CD4-positive, alpha-beta T cell treated with Interleukin-6 for 4 hours (primary cell): ENCODE data around the gene PPP1R14C.

Source experiments
- DNase-seq: peaks from one replicate; pipeline ENCODE4 v3.0.0-alpha.2; 2020; ENCODE audit warnings: mixed read lengths

The PPP1R14C gene

DNA sequence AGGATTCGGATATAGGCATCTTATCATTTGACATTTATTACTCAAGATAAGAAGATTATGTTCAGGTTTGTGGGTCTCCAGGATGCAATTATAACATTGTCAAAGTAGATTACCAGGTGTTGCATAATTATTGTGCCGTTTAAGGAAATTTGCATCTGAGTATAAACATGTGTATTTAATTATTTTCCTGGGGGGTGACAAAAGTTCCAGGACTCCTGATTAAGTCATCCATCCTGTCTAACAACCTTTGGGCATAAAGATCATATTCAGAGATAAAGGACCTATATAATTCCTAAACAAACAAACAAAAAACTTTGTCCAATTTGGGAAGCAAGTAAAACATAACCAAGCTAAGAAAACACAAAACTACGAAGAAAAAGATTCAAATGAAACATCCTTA lies 3.3 kb upstream of the PPP1R14C start:
- no peak for DNase-seq

DNA sequence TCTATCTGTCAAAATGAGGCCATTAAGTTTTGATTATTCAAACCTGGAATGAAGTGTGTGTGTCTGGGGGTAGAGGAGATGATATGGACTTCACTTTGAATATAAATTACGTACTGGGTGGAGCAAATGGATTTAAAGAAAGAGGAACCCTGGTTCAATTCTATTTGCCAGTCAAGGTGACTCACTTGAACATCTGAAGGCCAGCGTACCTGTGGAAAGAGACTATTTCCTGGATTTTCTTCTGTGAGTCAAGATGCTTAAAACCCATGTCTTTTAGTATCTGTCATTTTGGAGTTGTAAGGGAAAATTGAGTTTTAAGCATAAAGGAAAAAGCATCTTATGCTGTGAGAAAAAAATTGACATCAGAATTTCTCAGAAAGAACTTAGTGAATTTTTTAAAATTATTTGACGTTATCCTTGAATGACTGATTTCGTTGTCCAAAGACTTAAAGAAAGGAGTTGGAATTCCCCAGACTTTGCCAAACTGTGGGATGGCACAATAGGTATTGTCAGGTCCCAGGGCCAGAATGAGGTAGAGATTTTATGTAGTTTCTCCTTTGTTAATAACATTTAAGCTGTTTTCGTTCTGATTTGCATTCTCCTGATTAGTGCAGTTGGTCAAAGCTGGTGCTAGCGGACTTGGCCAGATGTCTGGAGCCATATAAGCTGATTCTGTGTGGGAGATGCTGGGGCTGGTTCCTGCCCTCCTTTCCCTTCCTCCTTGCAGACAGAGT lies 2.4 kb upstream of the PPP1R14C start:
- DNase-seq = no peak

DNA sequence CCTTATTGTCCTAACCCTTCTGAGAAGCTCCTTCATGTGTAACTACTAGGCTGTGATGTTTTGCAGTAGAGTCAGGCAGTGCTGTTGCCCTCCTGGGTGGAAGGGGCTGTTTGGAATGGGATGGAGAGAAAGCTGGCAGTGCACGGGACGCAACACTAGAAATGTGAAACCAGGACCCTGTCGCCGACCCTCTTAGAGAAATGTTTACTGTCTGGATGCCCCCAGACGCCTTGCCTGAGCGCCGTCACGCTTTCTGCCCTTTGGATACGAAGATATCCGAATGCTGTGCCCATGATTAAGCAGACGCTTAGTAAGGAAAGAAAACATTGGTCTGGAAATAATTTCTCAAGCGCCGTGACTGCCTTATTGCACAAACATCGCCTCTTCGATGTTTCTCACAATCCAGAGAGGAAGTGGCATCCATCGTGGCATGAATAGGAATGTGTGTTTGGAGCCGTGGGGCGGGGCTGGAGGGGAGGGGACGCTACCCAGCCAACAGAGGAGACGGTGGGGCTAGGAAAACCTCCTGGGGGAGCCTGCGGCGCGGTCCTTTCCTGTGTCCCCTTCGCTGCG lies 661 bp upstream of the PPP1R14C start:
- DNase-seq = no peak

DNA sequence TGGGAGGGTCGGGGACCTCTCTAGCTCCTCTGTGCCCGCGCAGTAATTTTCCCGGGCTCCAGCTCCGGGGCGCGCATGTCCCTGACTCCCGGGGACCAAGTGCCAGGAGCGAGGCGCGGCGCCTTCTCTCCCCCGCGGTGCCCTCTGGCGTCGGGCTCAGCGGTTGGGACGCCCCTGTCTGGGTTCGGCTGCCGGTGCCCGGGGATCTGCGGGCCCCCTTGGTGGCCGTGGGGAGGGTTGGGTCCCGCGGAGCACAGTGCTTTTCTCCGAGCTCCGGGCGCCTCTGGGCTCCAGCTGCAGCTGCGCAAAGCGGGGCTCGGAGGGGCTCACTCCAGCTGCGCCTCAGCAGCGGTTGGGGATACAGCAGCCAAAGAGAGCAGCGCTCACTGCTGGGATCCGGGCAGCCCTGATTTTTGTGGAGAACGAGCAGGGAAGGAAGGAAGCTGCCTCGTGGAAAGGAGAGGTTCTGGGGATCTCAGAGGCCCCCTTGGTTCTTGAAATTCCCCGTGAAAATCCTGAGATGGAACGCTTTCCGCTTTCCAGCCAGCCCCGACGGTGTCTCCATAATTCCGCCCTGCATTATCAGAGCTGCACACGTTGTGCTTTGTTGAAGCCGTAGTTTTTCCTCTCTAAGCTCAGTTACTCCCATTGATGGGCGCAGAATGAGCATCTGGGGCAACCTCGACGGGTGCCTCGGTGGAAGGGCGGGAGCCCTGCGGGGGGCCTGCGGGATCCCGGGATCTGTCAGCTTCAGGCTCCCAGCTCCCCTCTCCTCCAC lies 861 bp downstream of the PPP1R14C start:
- no peak for DNase-seq

DNA sequence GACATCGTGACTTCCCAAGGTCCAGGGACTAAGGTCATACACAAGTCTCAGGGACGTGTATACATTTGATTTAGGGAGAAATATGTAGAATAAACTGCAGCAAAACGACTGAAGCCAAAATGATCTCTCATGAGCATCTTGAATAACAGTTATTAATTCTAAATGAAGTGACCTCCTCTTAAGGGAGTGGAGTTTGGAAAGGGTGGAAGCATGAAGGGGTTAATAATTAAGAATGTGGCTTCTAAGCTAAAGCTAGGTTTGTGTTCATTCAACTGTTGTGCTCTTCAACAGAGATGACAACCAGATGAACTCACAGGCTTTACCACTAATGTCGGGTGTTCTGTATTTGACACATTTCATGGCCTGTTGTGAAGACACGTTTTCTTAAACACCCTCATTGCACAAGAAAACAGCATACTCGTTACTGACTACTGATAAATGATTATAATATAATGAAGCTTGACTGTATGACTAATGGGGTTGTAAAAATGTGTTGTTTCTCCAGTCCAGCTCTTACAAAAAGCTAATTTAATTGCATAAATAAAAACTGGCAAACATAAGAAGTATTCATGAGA lies 1.5 kb downstream of the PPP1R14C start:
- DNase-seq = no peak

DNA sequence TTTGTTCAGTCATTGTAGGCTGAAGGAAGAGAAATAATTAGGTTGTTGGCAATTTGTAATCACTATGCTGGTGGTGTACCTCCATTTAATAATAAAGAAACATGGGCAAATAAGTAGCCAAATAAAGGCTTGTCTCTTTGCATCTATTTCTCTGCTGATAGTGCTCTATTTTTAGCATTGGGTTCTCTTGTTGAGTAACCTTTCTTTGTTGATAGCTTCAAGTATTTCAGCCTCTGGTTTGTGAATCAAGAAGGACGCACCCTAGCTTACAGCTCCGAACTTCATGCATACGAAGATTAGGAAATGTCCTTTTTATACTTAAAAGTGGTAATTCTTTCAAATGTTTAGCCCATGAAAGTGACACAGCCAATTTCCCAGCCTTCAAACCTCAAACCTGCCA lies 2.6 kb downstream of the PPP1R14C start:
- DNase-seq = no peak

GRCh38 chr6:150145830-150146229 lies 3.0 kb downstream of the PPP1R14C start:
- no peak for DNase-seq

DNA sequence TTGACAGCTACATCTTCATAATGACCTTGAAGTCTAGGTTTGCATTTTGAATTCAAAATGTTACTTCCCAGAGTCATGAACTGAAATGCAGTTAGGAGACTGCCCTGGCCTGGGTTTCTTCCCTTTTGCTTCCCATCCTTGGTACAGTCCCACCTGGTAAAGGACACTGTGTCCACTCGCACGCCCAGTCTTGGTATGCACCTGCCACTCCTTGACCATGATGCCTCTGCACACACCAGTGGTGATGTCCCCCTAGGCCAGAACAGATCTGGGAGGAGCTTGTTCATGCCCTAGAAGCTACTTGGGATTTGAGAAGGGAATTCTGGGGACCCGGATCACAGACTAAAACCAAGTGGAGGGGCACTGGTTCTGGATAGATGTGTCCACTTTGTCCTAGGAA lies 3.6 kb downstream of the PPP1R14C start:
- DNase-seq = no peak

GRCh38 chr6:150149146-150149545 lies 6.3 kb downstream of the PPP1R14C start:
- DNase-seq = no peak

DNA sequence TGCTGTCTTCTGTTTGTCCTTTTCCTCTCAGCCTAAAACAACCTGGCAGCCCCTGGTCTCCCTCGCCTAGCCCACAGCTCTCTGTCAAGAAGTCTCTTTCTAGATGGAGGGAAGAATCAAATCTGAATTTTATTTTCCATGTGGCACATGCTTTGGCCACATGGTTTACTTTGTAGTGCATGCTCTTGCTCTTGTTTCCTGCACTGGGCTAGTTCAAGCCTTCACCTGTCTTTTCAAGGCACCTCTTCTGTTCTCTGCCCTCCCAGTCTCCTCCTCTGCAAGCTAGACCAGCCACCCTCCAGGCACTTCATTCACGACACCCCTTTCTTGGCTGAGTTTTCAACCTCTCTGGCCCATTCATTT lies 7.6 kb downstream of the PPP1R14C start:
- DNase-seq = no peak

DNA sequence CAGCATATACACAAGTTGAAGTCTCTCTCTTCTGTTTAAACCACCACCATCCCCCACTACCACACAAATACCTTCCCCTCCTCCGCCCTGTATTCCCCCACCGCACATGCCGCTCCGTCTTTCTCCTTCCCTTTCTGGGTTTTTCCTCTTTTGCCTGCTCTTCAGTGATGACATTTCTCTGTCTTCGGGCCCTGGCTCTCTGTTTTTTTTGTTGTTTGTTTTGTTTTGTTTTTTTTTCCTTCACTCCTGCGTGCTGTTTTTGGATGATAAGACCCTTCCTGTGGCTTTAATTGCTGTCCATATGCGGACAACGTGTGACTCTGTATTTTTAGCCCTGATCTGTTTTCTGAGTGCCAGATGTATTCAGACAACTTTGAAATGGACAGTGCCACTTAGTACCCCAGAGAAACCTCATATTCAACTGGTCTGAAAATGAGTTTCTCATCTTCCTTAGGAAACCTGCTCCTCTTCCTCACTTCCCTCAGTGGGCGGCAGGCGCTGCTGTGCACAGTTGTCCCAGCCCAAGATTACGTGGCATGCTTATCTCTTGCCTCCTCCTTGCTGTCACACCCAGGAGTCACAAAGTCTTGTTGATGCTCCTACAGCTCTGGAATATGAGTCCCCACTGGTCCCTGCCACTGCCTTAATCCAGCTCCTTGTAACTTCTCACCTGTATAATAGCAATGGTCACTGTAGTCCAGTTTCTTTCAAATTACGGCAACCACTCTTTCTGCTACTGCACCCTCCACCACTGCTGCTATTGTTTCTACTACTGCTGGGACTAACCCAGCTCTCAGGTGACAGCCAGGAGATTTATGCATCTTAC lies 8.2 kb downstream of the PPP1R14C start:
- DNase-seq = no peak

DNA sequence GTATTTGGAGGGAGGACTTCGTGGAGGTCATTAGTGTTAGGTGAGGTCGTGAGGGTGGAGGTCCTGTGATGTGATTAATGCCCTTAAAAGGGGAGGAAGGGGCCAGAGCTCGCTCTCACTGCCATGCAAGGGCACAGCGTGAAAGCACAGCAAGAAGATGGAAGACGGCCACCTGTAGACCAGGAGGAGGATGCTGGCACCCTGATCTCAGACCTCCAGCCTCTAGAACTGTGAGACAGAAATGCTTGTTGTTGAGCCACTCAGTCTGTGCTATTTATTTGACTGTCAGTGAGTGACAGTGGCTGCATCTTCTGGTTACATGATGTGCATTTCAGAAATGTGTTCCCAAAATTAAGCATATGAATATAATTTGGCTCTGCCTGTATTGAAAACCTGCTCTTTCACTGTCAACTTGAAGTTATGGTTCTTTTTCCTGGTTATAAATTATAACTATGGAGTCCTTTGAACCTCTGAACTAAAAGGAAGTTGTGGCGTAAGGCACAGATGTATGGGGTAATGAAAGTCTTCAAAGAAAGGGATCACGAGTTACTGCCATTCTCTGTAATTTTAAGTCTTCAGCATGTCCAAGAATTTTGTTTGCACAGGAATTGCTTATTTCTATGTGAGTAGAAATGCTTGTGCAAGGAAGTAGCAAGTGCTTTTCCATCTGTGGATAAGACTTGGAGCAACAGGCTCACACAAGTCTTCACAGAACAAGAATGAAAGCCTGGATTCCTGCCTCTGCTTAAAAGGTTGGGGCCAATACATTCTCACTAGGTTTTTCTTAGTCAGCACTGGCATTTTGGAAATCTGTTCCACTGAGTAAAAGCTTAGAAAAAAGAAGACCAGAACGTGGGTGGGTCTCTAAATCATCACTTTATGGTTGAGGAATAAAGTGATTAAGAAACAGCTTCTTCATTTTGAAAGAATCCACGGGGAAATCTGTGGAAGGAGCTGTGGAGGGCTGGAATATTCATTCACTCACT lies 10.3 kb downstream of the PPP1R14C start:
- no peak for DNase-seq

GRCh38 chr6:150153905-150154492 lies 11.2 kb downstream of the PPP1R14C start:
- no peak for DNase-seq

DNA sequence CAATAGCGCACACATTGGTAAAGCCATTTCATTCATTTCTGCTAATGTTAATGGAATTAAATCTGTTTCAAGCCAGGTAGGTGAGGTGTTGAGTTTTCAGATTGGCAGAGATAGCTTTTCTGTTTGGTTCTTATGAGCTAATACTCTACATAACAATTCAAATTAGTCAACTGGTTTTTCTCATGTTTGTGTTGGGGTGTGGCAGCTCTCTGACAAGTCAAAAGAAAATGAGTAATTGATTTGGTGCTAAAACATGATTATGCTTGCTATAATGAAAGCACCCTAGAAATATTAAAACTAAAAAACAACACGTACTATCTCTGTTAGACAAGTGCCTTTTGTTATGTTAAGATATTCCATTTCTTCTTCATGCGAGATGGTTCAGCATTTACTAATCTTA lies 13.6 kb downstream of the PPP1R14C start:
- DNase-seq = no peak

DNA sequence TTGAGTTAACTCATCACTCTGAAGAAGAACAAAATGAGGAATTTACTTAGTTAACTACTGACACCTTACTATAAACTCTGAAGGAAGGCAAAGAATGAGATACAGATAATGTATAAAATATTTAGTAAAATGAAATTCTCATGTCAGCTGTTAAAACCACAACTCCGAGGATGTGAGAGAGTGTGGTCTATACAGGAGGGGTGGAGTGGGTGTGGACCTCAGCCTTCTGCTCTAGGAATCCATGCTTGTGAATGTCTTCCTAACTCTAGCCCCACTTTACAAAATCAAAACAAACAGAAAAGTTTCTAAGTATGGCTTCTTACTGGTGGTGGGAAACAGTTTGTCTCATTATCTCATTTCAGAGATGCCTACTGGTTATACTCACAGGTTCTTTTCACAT lies 14.2 kb downstream of the PPP1R14C start:
- no peak for DNase-seq

DNA sequence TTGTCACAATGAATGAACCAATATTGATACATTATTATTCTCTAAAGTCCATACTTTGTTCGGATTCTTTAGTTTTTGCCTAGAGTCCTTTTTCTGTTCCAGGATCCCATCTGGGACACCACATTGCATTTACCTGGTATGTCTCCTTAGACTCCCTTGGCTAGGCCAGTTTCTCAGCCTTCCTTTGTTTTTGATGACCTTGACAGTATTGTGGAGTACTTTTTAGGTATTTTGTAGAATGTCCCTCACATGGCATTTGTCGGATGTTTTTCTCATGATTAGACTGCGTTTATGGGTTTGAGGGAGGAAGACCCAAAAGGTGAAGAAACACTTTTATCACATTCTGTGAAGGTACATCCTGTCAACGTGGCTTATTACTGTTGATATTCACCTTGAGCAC lies 16.9 kb downstream of the PPP1R14C start:
- DNase-seq = no peak

DNA sequence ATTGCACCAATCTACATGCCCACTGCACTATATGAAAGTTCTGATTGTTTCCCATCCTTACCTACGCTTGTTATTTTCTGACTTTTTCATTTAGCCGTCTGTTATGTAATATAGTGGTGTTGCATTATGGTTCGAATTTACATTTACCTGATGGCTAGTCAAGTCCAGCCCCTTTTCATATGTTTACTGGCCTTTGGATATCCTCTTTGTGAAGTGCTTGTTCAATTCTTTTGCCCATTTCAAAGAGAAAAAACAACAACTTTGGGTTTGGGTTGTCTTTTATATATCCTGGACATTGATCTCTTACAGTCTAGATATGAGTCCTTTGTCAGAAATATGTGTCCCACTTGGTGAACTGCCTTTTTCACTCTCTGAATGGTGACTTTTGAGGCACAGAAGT lies 21.1 kb downstream of the PPP1R14C start:
- no peak for DNase-seq

GRCh38 chr6:150165020-150165702 lies 22.3 kb downstream of the PPP1R14C start:
- DNase-seq = no peak

- no peak for DNase-seq
Observed at GRCh38 chr6:150167479-150167873, 24.6 kb downstream of the PPP1R14C start.

- no peak for DNase-seq
Observed at GRCh38 chr6:150169181-150169580, 26.3 kb downstream of the PPP1R14C start.

GRCh38 chr6:150169609-150170008 lies 26.8 kb downstream of the PPP1R14C start:
- no peak for DNase-seq
